Transverse colon (tissue), 4 donors: ENCODE results near the gene CCNDBP1. TPM values are rescaled to one million over a fixed set of nuclear protein-coding genes. Genes with fewer than 3 reads are reported as not detected.

Experiments used
- DNase-seq: peaks from one replicate; pipeline ENCODE4 v3.0.0-alpha.2; 2019
- H3K27ac ChIP-seq, 4 donors: fragments of 200-600 bp; sonication (generic); 2 replicates each; pipeline ENCODE4 v1.5.1; 2016 to 2018; ENCODE audit warnings: inconsistent platforms in 4 of 4
- H3K27me3 ChIP-seq: fragments of 200-600 bp; sonication (generic); 2 replicates; pipeline ENCODE4 v1.5.1; 2017; ENCODE audit warnings: inconsistent platforms
- H3K36me3 ChIP-seq, 4 donors: fragments of 200-600 bp; sonication (generic); 2 replicates each; pipeline ENCODE4 v1.5.1; 2017 to 2019; ENCODE audit warnings: inconsistent platforms in 4 of 4
- H3K4me1 ChIP-seq, 4 donors: fragments of 200-600 bp; sonication (generic); 2 replicates each; pipeline ENCODE4 v1.5.1; 2017 to 2020; ENCODE audit warnings: inconsistent platforms in 4 of 4
- H3K4me3 ChIP-seq, 4 donors: fragments of 200-600 bp; sonication (generic); 1 replicate in 1 of 4; 2 replicates in 3 of 4; pipeline versions ENCODE4 v1.5.1 to v1.6.1; 2017 to 2019; ENCODE audit warnings: inconsistent platforms in 4 of 4
- H3K9me3 ChIP-seq, 2 donors: fragments of 200-600 bp; sonication (generic); 2 replicates each; pipeline ENCODE4 v1.5.1; 2017 to 2019; ENCODE audit warnings: inconsistent platforms in 2 of 2
- CTCF ChIP-seq, 5 experiments: fragments of 200-600 bp in 3 of 5; fragments of 450-650 bp in 2 of 5; sonication (generic) in 3 of 5; IDR thresholded peaks; 1 replicate in 2 of 5; 2 replicates in 3 of 5; pipeline ENCODE4 v1.5.1; 2016 to 2017; ENCODE audit warnings: antibody characterized with exemption in 5 of 5, inconsistent platforms in 3 of 5, mild to moderate bottlenecking in 2 of 5, moderate library complexity in 1 of 5
- EP300 ChIP-seq: sonication (generic); formaldehyde crosslinking; IDR thresholded peaks from one replicate; pipeline ENCODE4 v1.6.1; 2017; ENCODE audit warnings: antibody characterized with exemption, low read depth
- POLR2A ChIP-seq: fragments of 450-650 bp; IDR thresholded peaks from one replicate; pipeline ENCODE4 v1.6.1; 2016; ENCODE audit warnings: antibody characterized with exemption, mild to moderate bottlenecking, moderate library complexity
- POLR2AphosphoS5 ChIP-seq, 3 donors: sonication (generic); formaldehyde crosslinking; IDR thresholded peaks; one replicate each; pipeline ENCODE4 v1.6.1; 2016; ENCODE audit warnings: antibody characterized with exemption in 3 of 3
- WGBS, 2 donors: methylation state at CpG; one replicate each; pipeline ENCODE4 v1.1.5; 2018; ENCODE audit warnings: low coverage in 1 of 2; 5-methylcytosine and 5-hydroxymethylcytosine counted together
- in situ Hi-C, 4 donors: fragments of 200-750 bp; cut with MboI; loops; one replicate each; pipeline versions ENCODE4 v1.15.0 to v1.15.1; 2017; ENCODE audit warnings: low sequenced_read_pairs in 3 of 4, low pct_ligation_motif_present in 1 of 4, low pct_unique_long_range_greater_than_20kb in 1 of 4
- intact Hi-C: fragments of 100-400 bp; cut with DNase I; formaldehyde crosslinking; loops from one replicate; pipeline ENCODE4 v1.15.1; 2023; ENCODE audit warnings: low total_unique reads
- total RNA-seq, 4 donors: library from RNA; depleted of rRNA; stranded (reverse); fragments of >200 nt; gene quantifications; one replicate each; pipeline ENCODE4 v1.1.0, GENCODE V29; 2016

CCNDBP1 gene
- total RNA-seq, 4 donors from 2014 or later = 20.7 to 120 (median 80.0) TPM

DNA sequence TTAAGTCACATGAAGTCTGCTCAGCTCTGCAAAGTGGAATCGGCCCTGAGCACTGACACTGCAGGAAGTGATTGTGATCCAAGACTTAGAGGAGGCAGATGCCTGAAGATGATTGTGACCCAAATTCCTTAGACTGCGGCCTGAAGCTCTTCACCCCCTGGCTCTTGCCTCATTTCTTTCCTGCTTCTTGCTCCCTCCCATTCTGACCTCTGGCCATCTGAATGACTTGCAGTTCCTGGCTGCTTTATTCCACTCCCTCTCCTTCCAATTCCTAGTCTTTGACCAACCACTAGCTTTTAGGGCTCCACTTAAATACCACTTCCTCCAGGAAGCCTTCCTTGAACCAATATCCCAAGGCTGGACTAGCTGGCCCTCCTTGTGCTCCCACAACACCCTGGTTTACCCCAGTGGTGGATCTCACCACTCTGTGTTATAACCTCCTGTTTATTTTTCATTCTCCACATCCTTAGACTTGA, 45.5 kb downstream of the CCNDBP1 start:
- intact Hi-C loops = no loop called here
- H3K9me3 ChIP-seq = no peaks in the 10 kb centered on the region
- H3K27me3 ChIP-seq = no peaks in the 10 kb centered on the region
- H3K4me1 ChIP-seq = no peaks in the 10 kb centered on the region
- in situ Hi-C loops = loop anchor here in 1 of 4 donors (5.0 kb wide), 1 partner anchor 52 kb away; no protein-coding TSS in a partner anchor
- TF ChIP-seq EP300 (no peak), CTCF (IDR thresholded peaks at IDR 0.05) (no peak), POLR2AphosphoS5 (IDR thresholded peaks at IDR 0.05) (no peak), POLR2A (no peak)
- no peak overlapping the region for H3K4me3 ChIP-seq
- WGBS, 2 donors = 33 to 63% methylated on average over 2 of the region's 2 CpGs
- H3K27ac ChIP-seq = no peak overlapping the region
- no peak for DNase-seq
- H3K36me3 ChIP-seq = no peaks in the 10 kb centered on the region

- intact Hi-C loops = loop anchor here (2.0 kb wide), 1 partner anchor 16 kb away; no protein-coding TSS in a partner anchor
- whole genome bisulfite sequencing, 2 donors = 88 to 100% methylated on average over 1 to 3 of the region's 3 CpGs
Observed at GRCh38 chr15:43232289-43232874, 47.2 kb downstream of the CCNDBP1 start.

DNA sequence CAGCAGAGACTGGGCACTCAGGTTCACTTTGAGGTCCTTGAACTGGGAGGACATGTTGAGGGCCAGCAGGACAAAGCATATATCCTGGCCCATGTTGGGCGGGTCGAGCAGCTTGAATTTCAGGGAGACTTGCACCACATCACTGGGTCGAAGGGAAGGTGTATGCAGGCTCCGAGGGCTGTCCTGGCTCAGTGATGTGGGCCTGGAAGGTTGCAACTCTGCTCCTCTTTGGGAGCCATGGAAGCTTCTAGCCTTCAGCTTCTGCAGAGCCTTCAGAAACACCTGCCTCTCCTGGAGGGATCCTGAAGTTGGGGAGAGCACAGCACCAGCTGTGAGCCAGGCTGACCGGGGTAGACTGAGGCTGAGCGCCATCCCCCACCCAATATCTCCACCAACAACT, 50.3 kb downstream of the CCNDBP1 start:
- intact Hi-C loops = no loop called here
- WGBS, 2 donors = 82% methylated on average over 6 of the region's 6 CpGs; no CpG with 5 or more reads in 1 of the 2 donors
- Histone ChIP-seq H3K27ac (no peak overlapping the region), H3K4me3 (no peak overlapping the region), H3K4me1 (no peaks in the 10 kb centered on the region), H3K27me3 (no peaks in the 10 kb centered on the region), H3K9me3 (no peaks in the 10 kb centered on the region), H3K36me3 (no peaks in the 10 kb centered on the region)
- in situ Hi-C loops = no loop called here
- TF ChIP-seq CTCF (IDR thresholded peaks at IDR 0.05) = no peak
- no peak for TF ChIP-seq EP300
- no peak for TF ChIP-seq POLR2A
- no peak for TF ChIP-seq POLR2AphosphoS5 (IDR thresholded peaks at IDR 0.05)
- DNase-seq = no peak

More at GRCh38 chr15:43232289-43232874, 47.2 kb downstream of the CCNDBP1 start:
- Histone ChIP-seq H3K4me3 (no peak overlapping the region), H3K27me3 (no peaks in the 10 kb centered on the region), H3K36me3 (no peaks in the 10 kb centered on the region), H3K4me1 (no peaks in the 10 kb centered on the region), H3K9me3 (no peaks in the 10 kb centered on the region), H3K27ac (no peak overlapping the region)
- no peak for DNase-seq
- TF ChIP-seq POLR2AphosphoS5 (IDR thresholded peaks at IDR 0.05) = no peak
- no peak for TF ChIP-seq POLR2A
- TF ChIP-seq EP300 = no peak
- TF ChIP-seq CTCF (IDR thresholded peaks at IDR 0.05) = no peak
- in situ Hi-C loops = loop anchor here in 1 of 4 donors (5.0 kb wide), 1 partner anchor 50 kb away; no protein-coding TSS in a partner anchor

- WGBS, 2 donors = 76% methylated on average over 9 of the region's 9 CpGs; no CpG with 5 or more reads in 1 of the 2 donors
- no peaks in the 10 kb centered on the region for H3K9me3 ChIP-seq
- H3K27ac ChIP-seq = no peak overlapping the region
- H3K4me1 ChIP-seq = no peaks in the 10 kb centered on the region
- H3K36me3 ChIP-seq = no peaks in the 10 kb centered on the region
- in situ Hi-C loops = no loop called here
- intact Hi-C loops = no loop called here
- no peaks in the 10 kb centered on the region for H3K27me3 ChIP-seq
- TF ChIP-seq POLR2A (no peak), CTCF (IDR thresholded peaks at IDR 0.05) (no peak), EP300 (no peak), POLR2AphosphoS5 (IDR thresholded peaks at IDR 0.05) (no peak)
- H3K4me3 ChIP-seq = no peak overlapping the region
- no peak for DNase-seq
Observed at GRCh38 chr15:43237842-43238470, 52.8 kb downstream of the CCNDBP1 start.
